Stimulated activated CD4-positive, alpha-beta T cell treated with anti-CD3 and anti-CD28 coated beads, Interleukin-12 subunit alpha, Interleukin-12 subunit beta, amount 100 ng/mL, for 24 hours (primary cell): ENCODE data around the gene ZNF14.
"Not testable (repeated sequence)": the region's sequence is repeated elsewhere in the genome, so short reads cannot be mapped to it uniquely, and the experiment has no call there.

Source experiments
- DNase-seq, 2 experiments: peaks; one replicate each; pipeline ENCODE4 v3.0.0-alpha.2; 2020; ENCODE audit warnings: low read depth in 2 of 2

Gene ZNF14

GRCh38 chr19:19746286-19747213, 13.6 kb upstream of the ZNF14 start:
- DNase-seq: no peak

GRCh38 chr19:19745496-19746285, 12.8 kb upstream of the ZNF14 start:
- no peak for DNase-seq

GRCh38 chr19:19744641-19745040, 11.7 kb upstream of the ZNF14 start:
- DNase-seq: no peak

- not testable (repeated sequence) for DNase-seq
These were observed 11.0 kb upstream of the ZNF14 start for GRCh38 chr19:19743921-19744320.

- DNase-seq: no peak
These were observed 10.3 kb upstream of the ZNF14 start for GRCh38 chr19:19743176-19743575.

GRCh38 chr19:19742773-19743172, 9.9 kb upstream of the ZNF14 start:
- no peak for DNase-seq

GRCh38 chr19:19741184-19741583, 8.3 kb upstream of the ZNF14 start:
- DNase-seq: no peak

- DNase-seq: no peak
These were observed 7.8 kb upstream of the ZNF14 start for GRCh38 chr19:19740755-19741154.

GRCh38 chr19:19738564-19738963, 5.7 kb upstream of the ZNF14 start:
- no peak for DNase-seq

- DNase-seq: no peak
These were observed 4.8 kb upstream of the ZNF14 start for GRCh38 chr19:19737559-19738332.

GRCh38 chr19:19721896-19722295, 11.0 kb downstream of the ZNF14 start:
- no peak for DNase-seq

- DNase-seq: no peak
These were observed 13.1 kb downstream of the ZNF14 start for GRCh38 chr19:19719798-19720197.

GRCh38 chr19:19711934-19712828, 20.7 kb downstream of the ZNF14 start:
- DNase-seq: no peak

GRCh38 chr19:19711306-19711933, 21.5 kb downstream of the ZNF14 start:
- DNase-seq: no peak

GRCh38 chr19:19710506-19710905, 22.4 kb downstream of the ZNF14 start:
- DNase-seq: no peak

GRCh38 chr19:19704836-19705235, 28.1 kb downstream of the ZNF14 start:
- no peak for DNase-seq

- not testable (repeated sequence) for DNase-seq
These were observed 32.4 kb downstream of the ZNF14 start for GRCh38 chr19:19700493-19700892.

- no peak for DNase-seq
These were observed 35.3 kb downstream of the ZNF14 start for GRCh38 chr19:19697589-19697988.

GRCh38 chr19:19696386-19696785, 36.5 kb downstream of the ZNF14 start:
- no peak for DNase-seq

GRCh38 chr19:19691683-19692082, 41.2 kb downstream of the ZNF14 start:
- no peak for DNase-seq
